HG02678 (cell line): ENCODE measurements around the gene MED13L.

Experiments used
- ATAC-seq: cut with Tn5 transposase; IDR thresholded peaks from one replicate; pipeline ENCODE4 v1.9.1; 2021; ENCODE audit warnings: mild to moderate bottlenecking, moderate library complexity; ENCODE audit not compliant: unreplicated experiment

MED13L gene

DNA sequence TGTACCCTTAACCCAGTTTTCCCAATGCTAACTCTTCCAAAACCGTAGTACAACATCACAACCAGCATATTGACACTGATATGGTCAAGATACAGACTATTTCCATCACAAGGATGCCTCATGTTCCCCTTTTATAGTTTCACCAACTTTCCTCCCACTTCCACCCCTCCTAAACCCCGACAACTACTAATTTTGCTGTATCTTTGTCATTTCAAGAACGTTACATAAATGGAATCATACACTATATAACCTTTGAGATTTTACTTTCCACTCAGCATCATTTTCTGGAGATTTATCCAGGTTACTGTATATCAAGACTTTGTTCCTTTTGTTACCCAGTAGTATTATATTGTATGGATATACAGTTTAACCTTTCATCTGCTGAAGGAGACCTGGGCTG, 88.9 kb downstream of the MED13L start:
- ATAC-seq: no peak

DNA sequence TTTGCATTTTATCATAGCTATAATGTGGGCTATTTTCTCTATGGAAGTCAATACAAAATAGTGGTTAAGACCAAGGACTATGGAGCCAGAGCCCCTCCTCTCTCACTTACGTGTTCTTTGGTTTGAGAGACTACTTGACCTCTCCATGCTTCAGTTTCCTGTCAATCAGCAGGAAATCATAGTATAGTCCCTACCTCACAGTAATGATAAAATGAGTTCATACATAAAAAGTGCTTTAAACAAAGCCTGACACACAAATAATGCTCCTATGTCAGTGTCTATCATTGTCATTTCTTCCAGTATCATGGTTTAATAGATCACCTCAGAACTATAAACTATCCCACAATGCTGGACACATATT, 90.4 kb downstream of the MED13L start:
- no peak for ATAC-seq

DNA sequence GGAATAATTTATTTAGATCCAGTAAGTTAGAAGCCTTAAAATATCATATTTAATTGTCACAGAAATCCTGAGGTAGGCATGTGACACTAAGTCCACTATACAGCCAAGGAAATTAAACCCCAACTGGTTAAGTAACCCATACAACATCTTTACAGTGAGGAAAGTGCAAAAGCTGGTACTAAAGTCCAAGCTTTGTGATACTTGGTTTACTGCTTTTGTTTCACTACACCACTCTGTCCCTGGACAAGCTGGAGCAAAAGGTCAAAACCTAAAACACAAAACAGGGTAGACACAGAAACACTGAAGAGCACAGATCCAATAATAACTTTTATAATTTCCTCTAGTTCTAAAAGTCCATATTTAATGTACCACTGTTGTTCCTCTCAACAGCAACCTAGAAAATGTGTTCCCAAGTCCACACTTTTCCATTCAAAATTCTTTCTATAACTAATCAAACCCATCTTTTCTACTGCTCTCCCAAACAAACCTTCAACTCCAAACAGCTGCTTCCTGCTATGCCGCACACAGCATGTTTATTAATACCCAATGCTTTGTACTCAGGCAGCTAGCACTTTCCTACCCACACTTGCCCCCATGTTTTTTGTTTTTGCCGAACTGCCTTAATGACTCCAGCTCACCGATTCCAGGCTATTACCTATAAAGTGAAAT, 90.9 kb downstream of the MED13L start:
- ATAC-seq: no peak

DNA sequence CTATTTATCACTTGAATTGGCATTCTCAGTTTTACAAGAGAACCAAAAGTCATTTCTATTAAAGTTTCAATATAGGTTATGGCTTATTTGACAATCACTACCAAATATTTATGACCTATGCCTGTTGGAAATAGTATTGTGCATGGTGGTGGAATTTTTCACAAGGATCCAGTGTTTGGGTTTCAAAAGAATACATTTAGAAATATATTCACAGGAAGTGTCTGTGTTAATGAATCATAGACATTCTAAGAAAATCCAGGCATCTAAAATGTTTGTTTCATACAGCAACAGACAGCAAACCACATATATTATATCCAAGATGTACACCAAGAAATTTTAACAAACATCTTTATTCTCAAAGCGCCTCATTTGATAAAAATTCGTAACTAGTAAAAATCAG, 92.7 kb downstream of the MED13L start:
- no peak for ATAC-seq

DNA sequence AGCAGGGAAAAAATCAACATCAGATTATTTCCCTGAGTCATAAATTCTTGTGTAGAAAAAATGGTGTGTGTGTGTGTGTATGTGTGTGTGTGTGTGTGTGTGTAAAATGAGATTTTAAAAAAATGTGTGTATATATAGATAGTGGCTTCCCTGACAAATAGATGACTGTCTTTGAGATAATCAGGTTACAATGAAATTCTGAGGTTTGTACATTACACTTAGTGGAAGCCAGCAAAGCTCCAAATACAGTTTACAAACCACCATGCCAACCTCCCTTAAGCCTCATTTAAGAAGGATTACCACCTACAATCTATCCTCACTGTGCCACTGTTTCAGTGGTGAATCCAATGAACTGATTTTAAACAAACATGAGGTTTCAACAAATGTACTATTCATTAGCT, 93.8 kb downstream of the MED13L start:
- ATAC-seq: no peak

DNA sequence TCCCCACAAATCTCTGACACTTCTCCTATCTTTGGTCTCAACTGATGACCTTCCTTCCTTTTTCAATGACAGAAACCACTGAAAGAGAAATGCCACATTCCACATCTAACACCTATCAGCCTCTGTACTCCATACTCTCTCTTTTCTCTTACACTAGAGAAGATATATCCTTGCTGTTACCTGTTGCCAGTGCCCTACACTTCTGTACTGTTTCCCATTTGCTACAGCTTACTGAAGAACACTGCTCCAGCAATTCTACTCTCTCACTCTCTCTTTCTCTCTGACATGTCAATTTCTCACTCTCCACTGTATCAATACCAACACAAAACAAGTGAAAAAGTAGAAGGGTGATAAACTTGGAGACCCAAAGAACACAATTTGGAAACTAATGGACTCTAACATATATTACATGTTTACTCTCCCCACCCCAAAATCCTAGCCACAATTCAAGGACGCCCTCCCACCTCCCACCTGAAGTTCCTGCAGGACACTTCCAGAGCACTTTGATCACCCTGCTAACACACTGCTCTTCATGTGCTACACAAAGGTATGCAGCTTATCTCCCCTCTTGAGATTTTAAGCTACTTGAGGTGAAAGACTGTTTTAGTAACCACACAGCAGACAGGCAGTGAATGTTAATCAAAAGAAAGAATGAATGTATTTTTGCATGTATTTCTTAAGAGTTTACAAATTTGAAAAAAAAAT, 95.0 kb downstream of the MED13L start:
- ATAC-seq: no peak

DNA sequence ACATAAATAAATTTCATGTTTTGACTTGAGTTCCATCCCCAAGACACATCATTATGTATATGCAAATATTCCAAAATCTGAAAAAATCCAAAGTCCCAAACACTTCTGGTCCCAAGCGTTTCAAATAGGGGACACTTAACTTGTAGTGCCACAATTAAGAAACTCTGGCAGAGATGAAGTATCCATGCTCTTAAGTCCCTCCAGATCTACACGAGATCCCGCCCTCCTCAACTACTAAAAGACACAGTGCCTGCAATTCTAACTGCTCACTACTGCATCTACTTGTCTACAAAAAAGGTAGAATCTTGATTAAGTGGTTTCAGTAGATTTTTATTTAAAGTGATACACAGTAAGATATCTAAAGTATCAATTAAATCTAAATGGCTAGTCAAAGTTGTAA, 97.0 kb downstream of the MED13L start:
- ATAC-seq: no peak

DNA sequence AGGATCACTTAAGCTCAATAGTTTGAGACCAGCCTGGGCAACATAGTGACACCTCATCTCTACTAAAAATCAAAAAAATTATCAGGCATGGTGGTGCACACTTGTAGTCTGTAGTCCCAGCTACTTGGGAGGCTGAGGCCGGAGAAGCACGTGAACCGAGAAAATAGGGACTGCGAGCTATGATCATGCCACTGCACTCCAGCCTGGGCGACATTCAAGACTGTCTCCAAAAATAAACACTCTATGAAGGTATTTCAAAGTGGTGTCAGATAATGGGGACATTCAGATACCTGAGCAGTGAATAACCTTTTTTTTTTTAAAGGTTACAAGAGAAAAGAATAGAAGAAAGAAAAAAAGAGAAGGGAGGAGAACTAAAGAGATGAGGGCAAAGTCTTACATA, 98.1 kb downstream of the MED13L start:
- no peak for ATAC-seq

DNA sequence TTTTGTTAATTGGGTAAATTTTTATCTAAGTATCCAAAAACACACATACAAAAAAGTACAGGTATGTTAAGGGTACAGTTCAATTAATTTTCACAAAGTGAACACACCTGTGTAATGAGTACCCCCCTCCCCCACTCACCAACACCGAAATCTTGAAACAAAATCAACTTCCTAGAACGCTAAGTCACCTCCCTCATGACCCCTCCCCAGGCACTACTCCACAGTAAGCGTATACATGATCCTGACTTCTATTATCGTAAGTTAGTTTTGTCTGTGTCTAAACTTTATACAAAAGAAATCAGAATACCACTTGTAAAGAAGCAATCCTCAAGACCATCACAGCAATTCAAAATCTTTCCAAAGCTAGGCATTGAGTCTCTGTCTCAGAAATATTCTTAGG, 100.5 kb downstream of the MED13L start:
- ATAC-seq: no peak

DNA sequence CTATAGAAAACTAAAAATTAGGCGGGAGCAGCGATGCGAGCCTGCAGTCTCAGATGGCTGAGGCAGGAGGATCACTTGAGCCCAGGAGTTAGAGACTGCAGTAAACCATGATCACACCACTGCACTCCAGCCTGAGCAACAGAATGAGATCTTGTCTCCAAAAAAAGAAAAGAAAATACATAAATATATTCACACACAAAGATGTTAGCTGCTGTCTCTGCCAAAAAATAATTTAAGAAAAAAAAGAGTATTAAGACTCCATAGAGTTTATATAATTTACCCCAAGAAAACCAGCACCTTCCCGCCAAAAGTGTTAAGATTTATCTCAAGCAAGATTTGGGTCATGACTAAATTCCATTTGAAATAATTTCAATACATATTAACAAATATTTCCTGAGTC, 102.6 kb downstream of the MED13L start:
- no peak for ATAC-seq

DNA sequence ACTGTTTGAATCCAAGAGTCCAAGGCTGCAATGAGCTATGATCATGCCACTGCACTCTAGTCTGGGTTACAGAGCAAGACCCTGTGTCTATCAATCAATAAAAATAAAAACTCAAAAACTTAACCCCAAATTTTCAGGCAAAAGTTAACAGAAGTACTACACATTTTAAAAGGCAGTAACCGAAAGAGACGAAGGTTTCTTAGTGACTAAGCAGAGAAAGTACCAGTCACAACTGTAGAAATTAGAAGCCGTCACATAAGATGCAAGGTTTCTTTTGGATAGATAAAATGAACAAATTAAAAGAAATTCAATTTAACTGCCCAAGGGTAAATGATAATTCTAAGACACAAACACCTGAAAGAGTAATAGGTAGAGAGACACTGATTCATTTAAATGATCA, 103.5 kb downstream of the MED13L start:
- ATAC-seq: no peak

DNA sequence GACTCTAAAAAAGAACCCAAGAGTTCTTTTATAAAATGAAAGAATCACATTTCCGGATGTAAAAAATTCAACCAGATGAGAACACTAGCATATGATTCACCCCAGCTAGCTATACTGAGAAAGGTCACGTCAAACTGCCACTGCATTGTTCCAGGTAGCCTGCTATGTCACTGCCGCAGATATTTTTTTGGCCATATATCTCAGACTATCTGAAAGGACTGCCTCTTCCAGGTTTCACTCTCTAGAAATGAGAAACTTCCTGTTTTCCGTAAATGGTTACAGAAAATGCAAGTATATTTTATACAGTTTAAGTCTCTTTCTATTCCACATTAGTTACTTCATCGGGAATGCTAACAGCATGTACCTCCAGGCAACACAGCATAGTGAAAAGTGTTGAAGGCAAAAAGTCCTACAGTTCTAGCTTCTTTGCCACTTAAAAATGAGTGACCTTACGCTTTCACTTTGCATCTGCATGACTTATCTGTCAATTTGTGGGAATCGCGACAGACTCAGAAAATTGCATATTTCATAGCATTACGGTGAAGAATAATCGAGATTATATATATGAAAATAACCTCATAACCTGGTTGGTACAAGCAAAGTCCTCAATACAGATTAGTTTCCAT, 105.2 kb downstream of the MED13L start:
- ATAC-seq: no peak

DNA sequence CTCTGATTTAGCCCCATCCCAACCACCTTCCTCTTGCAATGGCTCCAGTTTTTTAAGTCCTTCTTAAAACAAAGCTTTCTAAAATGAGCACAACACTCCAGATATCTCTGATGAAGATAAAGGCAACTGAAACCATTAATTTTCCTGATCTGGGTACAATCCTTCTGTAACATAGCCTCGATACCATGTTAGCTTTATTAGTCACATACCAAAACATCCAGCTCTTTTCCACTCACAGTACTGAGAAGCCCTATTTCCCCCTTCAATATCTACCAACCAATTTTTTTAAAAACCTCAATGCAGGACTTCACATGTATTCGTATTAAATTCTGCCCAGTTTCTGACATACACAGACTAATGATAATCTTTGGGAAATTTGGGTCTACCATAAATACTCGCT, 105.9 kb downstream of the MED13L start:
- ATAC-seq: no peak

DNA sequence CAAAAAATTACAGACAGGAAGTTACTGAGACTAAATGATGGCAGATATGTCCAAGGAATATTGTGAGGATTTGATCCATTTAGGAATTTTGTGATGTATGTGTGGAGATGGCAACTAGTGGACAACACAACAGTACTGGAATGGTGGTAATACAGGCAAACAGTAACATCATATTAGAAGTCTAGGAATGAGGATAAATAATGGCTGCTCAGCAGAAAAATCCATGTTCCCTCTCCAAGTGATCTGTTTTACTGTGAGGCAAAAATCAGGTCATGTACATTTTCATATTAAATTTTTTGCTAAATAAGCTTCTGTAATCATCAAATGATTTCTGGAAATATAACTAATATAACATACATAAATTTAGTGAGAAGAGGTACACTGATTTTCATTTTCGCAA, 108.4 kb downstream of the MED13L start:
- no peak for ATAC-seq

DNA sequence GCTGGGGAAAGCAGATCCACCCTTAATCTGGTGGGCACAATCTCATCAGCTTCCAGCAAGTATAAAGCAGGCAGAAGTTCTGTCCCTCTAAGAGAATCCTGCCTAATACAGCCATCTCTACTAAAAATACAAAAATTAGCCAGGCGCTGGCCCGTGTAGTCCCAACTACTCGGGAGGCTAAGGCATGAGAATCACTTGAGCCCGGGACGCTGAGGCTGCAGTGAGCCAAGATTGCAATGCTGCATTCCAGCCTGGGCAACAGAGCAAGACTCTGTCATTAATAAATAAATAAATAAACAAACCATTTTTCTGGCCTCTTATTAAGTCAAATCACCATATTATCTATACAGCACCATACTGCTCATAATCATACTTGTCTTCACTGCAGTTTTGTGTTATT, 111.2 kb downstream of the MED13L start:
- no peak for ATAC-seq

DNA sequence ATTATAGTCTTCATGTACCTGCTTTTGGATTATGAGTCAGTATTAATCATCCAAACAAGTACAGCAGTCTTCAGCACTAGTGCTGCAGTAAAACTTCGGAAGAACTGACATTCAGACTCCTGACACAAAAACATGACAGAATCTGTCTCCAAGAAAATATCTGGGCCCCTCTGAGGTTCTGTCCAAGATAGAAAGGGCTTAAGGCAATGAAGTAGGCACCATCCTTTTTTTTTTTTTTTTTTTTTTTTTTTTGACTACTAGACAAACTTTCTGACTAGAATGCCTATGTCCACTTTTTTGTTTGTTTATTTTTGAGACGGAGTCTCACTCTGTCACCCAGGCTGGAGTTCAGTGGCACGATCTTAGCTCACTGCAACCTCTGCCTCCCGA, 112.5 kb downstream of the MED13L start:
- no peak for ATAC-seq

DNA sequence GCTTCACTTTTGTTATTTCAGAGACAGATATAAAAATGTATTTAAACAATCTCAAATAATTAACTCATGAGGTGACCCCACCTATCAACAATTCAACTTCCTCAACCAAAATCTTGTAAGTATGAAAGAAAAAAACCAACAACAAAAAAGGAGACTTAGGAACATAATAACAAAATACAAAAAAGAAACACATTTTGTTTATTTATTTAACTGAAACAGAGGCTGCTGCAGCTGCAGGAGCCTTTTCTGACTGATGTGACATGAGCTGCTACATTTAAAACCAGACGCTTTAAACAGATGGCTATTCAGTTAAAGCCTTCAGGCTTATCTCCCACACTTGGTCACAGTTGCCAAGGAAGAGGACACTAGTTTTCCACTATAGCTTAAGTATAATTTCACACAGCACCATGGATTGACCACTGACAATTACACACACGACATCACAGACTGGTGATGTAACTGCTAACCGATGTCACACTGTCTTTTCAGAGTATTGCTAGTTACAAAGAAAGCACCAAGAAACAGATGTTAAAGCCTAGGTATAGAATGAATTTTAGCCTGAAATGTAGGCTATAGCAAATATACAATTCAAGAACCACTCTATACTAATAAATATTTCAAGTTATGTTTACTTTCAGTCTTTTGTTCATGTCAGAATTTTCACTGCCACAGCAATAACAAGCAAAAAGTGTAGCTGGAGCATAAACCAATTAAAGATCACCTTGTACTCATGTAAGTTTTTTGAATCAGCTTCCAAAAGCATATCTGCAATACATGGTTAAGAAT, 113.0 kb downstream of the MED13L start:
- ATAC-seq: no peak

DNA sequence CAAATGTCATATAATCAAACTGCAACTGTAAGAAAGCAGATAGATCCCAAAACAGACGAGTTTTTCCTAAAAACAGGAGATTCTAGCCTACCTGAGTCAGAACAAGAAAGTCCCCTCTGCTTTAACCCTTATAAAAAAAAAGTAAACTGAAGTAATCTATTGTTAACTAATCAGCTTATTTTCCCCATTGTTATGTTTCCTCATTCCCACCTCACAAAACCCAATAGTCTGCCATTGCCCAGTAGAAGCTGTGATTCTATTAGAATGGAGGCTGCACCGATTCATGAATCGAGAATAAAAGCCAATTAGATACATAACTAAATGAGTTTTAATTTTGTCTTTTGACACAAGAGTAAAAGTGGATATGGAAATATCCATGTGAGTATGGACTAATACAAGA, 115.4 kb downstream of the MED13L start:
- no peak for ATAC-seq

DNA sequence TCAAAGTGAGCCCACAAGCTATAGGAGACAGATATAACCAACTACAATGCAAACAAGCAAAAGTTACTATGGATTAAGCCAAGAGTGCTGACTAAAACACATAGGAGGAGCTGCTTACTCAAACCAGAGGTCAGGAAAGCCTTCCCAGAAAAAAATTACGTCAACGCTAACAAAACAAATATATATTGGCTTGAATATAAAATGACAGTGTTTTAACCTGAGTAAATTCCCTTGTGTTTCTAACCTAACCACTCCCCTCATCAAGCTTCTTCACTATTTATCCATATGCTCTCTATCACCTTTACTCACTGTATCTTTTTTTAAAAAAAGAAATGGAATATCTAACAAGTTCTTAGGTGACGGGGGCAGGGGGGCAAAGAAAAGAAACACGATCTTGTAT, 115.9 kb downstream of the MED13L start:
- ATAC-seq: no peak

DNA sequence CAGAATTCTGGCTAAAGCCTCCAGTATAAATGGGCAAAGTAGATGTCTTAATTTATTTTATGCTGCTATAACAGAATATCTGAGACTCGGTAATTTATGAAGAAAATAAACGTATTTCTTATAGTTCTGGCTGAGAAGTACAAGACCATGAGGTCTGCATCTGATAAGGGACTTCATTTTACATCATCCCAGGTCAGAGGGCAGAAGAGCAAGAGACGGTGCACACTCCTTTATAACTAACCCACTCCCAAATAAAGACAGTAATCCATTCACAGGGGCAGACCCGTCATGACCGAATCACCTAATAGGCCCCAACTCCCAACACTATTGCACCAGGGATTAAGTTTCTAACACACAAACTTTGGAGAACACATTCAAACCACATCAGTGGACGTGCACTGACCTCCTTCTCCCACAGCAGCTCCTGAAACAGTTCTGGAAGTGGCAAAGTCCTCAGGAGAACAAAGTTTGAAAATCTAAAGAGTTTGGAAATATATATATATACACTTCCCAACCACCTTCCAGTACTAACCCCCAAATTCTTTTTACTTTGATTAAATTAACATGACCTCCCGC, 116.5 kb downstream of the MED13L start:
- no peak for ATAC-seq

DNA sequence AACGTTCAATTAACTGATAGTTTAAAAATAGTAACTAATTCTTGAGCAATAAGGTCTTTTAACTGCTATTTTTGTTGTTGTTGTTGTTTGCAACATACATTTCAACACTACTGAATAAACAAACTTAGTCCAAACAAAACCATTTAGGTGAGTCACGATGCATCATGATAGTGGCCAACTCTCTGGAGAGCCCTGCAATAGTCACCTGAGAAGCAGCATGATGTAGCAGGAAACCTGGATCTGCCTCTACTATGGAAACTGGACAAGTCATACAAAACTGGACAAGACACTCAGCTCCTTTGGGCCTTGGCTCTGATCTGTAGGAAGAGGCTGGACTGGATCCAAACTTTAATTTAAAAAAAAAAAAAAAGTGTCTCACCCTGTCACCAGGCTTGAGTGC, 117.3 kb downstream of the MED13L start:
- ATAC-seq: no peak
